Activated CD4-positive, alpha-beta T cell treated with anti-CD3 and anti-CD28 coated beads for 4 hours (primary cell): ENCODE measurements around the gene STC2.

ENCODE experiments used
- DNase-seq, 2 donors: peaks; one replicate each; pipeline ENCODE4 v3.0.0-alpha.2; 2020

The STC2 gene

DNA sequence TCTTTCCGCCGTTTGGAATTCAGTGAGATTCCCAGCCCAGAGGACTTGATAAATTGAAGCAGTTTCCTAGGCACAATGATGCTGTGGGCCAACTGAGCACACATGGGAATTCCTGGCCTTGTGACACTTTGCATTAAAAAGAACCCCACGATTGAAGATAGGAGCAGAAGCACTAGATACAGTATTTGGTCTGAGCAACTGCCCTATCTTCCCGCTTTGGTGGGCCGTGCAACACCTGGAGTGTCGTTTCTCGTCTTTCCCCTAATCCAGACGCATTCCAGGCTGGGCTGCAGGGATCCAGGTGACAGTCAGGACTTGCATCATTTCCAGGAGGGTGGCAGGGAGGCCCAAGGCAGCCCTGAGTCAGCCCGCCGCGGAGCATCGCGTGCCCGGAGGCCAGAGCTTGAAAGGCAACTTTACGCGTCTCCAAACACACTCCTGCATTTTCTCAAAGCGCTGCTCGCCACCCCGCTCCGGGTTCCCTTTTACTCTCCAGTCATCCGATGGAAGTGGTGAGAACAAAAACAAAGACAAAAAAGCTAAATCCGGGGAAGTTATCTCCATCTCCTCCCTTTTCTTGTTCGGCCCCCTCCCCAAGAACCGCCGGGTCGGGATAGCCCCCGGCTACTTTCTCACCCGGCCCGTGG lies 753 bp upstream of the STC2 start:
- DNase-seq = no peak

GRCh38 chr5:173327084-173327947 lies 898 bp downstream of the STC2 start:
- no peak for DNase-seq

DNA sequence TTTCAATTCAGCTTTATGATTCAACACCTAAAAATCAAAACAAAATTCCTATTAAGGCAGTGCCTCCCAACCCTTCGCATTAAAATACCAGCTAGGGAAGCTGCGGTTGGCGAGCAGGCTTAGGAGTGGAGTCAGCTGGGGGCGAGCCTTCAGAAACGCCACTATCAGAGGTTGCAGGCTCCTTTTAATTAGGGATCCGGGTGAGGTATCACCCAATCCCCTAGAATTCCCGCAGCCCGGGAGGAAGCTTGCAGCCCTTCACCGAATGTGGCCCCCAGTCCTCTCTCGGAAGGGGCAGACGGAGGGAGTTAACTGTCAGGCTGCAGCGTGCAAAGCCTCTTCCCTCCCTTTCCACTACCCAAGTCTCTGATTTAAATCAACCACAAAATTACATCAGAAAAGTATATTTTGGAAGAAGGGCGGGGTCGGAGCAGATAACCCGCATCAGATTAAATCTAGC lies 1.7 kb downstream of the STC2 start:
- no peak for DNase-seq

DNA sequence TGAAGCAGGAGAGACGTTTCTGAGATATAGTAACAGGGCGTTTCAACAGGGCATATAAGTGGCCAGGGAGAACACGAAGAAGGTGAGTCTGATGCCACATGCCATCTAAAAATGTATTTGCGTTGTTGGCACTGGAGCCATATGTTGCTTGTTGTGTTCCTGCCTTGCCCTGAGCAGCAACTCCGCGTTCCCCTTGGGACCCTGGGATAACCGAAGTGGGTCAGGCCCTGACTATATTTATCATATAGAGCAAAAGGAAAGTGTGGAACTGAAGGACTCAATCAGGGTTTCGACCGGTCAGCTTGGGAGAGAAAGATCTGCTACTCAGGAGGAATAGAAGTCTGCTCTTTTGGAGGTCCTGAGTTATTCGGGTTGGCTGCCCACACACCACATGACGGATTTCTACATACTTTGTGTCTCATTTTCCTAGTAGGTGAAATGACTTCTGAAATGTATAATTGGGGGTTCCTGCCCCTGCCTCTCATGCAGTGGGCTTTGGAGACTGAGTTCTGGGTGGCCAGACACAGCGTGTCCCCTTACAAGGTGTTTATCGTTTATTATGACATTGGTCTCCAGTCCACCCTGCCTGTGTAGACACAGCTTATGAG lies 3.0 kb downstream of the STC2 start:
- no peak for DNase-seq

- no peak for DNase-seq
Observed at GRCh38 chr5:173324115-173325001, 3.9 kb downstream of the STC2 start.

DNA sequence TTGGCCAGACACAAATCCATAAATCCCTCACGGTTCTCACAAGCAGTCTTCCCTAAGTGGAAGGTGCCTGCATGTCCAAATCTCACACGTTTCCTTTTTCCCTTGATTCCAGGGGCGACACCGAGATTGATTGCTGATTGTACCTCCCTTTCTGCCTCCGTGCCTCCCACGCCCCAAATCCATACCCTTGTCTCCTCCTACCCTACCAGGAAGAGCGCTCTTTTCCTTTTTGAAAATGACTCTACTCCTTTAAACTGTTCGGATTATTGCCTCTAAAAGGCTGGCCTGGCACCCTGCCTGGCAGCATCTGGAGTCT lies 4.5 kb downstream of the STC2 start:
- no peak for DNase-seq

GRCh38 chr5:173323106-173323798 lies 5.0 kb downstream of the STC2 start:
- DNase-seq = no peak

DNA sequence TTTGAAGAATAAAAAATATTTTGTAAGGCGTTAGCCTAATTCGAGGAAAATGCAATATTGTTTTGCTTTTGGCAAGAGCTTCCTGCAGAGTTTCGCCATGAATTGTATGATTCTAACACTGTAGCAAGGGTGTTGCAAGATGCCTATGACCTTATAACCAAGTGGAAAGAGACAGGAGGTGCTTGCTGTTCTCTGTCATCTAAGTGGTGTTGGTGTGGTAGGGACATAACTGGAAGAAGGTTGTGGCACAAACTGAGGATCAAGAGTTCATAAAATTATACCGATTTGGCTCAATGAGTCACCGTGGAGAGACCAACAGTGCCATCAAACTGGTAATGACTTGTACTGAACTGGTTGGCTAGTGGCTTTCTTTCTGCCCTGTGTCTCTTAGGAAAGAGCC lies 6.3 kb downstream of the STC2 start:
- no peak for DNase-seq

- DNase-seq = no peak
Observed at GRCh38 chr5:173320259-173320658, 8.0 kb downstream of the STC2 start.

- DNase-seq = no peak
Observed at GRCh38 chr5:173319646-173320045, 8.6 kb downstream of the STC2 start.

GRCh38 chr5:173318881-173319620 lies 9.2 kb downstream of the STC2 start:
- no peak for DNase-seq

DNA sequence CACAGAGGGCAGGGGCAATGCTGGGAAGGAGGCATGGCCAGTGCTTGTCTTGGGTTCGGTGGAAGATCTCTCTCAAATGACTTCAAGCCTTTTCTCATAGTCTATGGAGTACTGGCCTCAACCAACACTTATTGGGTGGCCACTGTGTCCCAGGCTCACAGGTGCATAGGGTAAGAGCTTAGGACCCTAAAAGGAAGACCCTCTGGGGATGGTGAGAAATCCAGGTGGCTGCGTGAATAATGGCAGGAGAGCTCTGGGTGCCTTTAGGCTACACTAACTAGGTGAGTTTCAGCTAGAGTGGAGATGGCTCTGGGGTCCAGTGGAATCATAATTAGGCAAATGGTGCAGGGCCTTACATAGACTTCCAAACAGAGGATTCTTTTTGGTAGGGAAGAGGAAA lies 9.9 kb downstream of the STC2 start:
- no peak for DNase-seq

DNA sequence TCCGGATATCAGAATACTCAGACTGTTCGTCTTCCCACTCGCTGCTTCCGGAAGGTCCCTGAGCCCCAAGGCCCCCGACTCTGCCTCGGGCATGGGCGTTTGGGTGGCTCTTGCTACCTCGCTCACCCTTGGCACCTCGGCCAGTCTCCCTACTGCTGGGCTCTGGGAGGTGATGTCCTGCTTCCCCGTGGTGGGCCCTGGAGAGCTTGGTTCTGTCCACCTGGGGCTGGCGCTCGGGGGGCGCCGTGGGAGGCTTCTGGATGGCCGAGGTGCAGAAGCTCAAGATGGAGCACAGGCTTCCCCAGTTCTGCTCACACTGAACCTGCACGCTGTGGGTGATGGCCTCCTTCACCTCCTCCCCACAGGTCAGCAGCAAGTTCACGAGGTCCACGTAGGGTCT lies 10.4 kb downstream of the STC2 start:
- no peak for DNase-seq

- no peak for DNase-seq
Observed at GRCh38 chr5:173317091-173317730, 11.0 kb downstream of the STC2 start.

DNA sequence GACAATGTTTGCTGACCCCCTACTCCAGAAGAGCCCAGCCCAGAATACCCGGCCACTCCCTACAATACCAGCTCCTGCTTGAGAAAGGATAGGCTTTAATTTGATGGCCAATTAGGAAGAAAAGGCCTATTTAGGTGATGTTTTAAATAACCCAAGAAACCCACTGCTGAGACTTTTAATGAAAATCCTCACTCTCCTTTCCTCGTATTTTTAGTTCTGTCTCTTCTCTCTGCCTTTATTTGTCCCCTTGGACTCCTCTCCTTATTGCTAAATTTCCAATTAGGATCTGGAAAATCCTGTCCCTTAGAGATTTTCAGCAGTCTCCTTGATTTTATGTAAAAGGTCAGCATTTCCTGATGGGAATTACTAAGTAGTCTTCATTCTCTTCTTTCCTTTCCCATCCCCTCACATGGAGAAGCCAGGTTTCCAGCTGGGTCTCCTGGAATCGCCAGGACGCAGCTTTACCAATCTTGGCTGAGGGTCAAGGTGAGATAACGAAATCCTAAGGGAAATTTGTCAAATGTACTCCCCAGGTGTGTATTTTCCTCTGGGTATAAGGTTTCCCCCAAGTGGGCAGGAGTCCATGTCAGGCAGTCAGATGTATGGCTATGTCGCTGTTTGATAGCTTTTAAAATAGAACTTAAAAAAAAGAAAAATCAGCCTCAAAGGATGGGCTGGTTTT lies 11.7 kb downstream of the STC2 start:
- DNase-seq = no peak

GRCh38 chr5:173315495-173316338 lies 12.5 kb downstream of the STC2 start:
- DNase-seq = no peak

- DNase-seq = no peak
Observed at GRCh38 chr5:173314166-173314952, 13.9 kb downstream of the STC2 start.

DNA sequence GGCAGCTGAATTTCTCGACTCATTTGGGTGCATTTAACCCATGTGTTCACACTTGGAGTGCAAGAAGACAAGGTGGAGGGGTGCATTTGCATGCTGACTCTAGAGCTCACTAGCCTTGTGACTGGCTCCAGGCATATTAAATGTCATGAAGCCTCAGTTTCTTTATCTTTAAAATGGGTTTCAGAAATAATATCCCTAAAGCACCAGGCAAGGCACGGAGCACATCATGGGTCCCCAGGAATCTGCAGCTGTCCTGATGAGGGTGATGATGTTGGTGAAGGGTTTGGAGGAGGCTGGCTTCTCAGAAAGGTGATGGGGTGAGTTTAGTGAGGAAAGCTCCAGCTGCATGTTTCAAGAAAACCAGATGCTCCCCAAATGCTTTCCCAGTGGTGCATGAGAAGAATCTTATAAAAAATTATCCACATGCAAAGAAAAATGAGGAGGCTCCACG lies 14.8 kb downstream of the STC2 start:
- DNase-seq = no peak

DNA sequence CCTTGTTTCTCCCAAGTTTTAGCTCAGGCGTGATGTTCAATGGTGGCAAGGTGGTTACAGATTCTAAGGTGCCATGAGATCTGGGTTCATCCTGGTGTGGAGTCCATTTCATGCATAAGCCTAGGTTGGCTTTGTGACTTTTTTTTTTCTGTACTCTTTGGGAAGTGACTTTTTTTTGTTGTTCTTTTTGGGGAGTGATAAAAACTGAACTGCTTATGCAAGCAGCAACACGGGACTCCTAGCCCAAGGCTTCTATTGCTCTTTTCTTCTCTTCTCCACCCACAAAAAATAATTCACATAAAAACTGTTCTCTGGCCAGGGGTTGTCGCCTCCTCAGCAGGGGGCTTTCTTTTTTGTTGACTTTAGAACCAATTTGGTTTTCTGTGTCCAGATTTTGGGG lies 15.4 kb downstream of the STC2 start:
- no peak for DNase-seq
